SU-DHL-6 (cell line): ENCODE data around the gene PPP2R3B.

ENCODE experiments used
- H2AFZ ChIP-seq: fragments of 200-600 bp; sonication (generic); 2 replicates; pipeline ENCODE4 v1.6.1; 2014; ENCODE audit warnings: low read depth, mild to moderate bottlenecking, moderate library complexity, mixed read lengths, antibody characterized with exemption, low read length; ENCODE audit not compliant: severe bottlenecking
- H3F3A ChIP-seq: fragments of 200-600 bp; shearing (Covaris generic); 2 replicates; pipeline ENCODE4 v1.6.0; 2016; ENCODE audit warnings: antibody characterized with exemption, mild to moderate bottlenecking; ENCODE audit not compliant: insufficient read depth
- H3K27ac ChIP-seq: fragments of 200-600 bp; sonication (generic); 2 replicates; pipeline ENCODE4 v1.5.1; 2016; ENCODE audit warnings: low read depth, mild to moderate bottlenecking, low read length, moderate library complexity, mixed read lengths
- H3K27me3 ChIP-seq: fragments of 200-600 bp; sonication (generic), shearing (Covaris generic); 2 replicates; pipeline ENCODE4 v1.6.0; 2014; ENCODE audit warnings: mild to moderate bottlenecking, low read length
- H3K36me3 ChIP-seq: fragments of 200-600 bp; sonication (generic); 2 replicates; pipeline ENCODE4 v1.6.1; 2014; ENCODE audit warnings: mild to moderate bottlenecking, low read length, mixed read lengths
- H3K4me2 ChIP-seq: fragments of 300-600, 200-600 bp; shearing (Covaris generic), sonication (generic); 2 replicates; pipeline ENCODE4 v1.6.0; 2014; ENCODE audit warnings: low read length, low read depth, mild to moderate bottlenecking; ENCODE audit not compliant: poor library complexity, severe bottlenecking
- H3K4me3 ChIP-seq: fragments of 200-600 bp; sonication (generic); 2 replicates; pipeline ENCODE4 v1.5.1; 2014; ENCODE audit warnings: antibody characterized with exemption, low read length, mild to moderate bottlenecking, mixed read lengths; ENCODE audit not compliant: insufficient read depth, poor library complexity, severe bottlenecking
- H3K79me2 ChIP-seq: fragments of 200-600 bp; sonication (generic); 2 replicates; pipeline ENCODE4 v1.6.1; 2014; ENCODE audit warnings: mild to moderate bottlenecking, low read length, moderate library complexity; ENCODE audit not compliant: insufficient read depth
- H3K9ac ChIP-seq: fragments of 200-600 bp; sonication (generic); 2 replicates; pipeline ENCODE4 v1.7.0; 2014; ENCODE audit warnings: mild to moderate bottlenecking, low read length
- H3K9me2 ChIP-seq: fragments of 200-600 bp; sonication (generic); replicated peaks from 2 replicates; pipeline ENCODE4 v1.6.1; 2014; ENCODE audit warnings: low read length; ENCODE audit not compliant: insufficient read depth
- H3K9me3 ChIP-seq: fragments of 200-600 bp; sonication (generic); 2 replicates; pipeline ENCODE4 v1.6.1; 2014; ENCODE audit warnings: low read length, mixed read lengths; ENCODE audit not compliant: insufficient read depth
- H4K20me1 ChIP-seq: fragments of 200-600 bp; sonication (generic); 2 replicates; pipeline ENCODE4 v1.6.1; 2014; ENCODE audit warnings: low read depth, mild to moderate bottlenecking, antibody characterized with exemption, low read length, moderate library complexity, mixed read lengths
- CTCF ChIP-seq: fragments of 200-600 bp; sonication (generic); IDR thresholded peaks from one replicate; pipeline ENCODE4 v1.5.1; 2017; ENCODE audit warnings: antibody characterized with exemption, mild to moderate bottlenecking, low read length, moderate library complexity; ENCODE audit not compliant: insufficient read depth, poor library complexity, severe bottlenecking
- EZH2phosphoT487 ChIP-seq: fragments of 200-600 bp; sonication (generic), shearing (Covaris generic); conservative IDR thresholded peaks from 2 replicates; pipeline ENCODE4 v1.6.1; 2018; ENCODE audit warnings: mild to moderate bottlenecking, antibody characterized with exemption, low read length, moderate library complexity, mixed read lengths

PPP2R3B gene

GRCh38 chrX:292900-293897, 93.5 kb downstream of the PPP2R3B start:
- no peaks in the 10 kb centered on the region for H3K79me2 ChIP-seq
- H3K4me2 ChIP-seq, result no peak overlapping the region
- no peaks in the 10 kb centered on the region for H3K9me3 ChIP-seq
- no peak overlapping the region for H3K27ac ChIP-seq
- no peaks in the 10 kb centered on the region for H3K27me3 ChIP-seq
- H4K20me1 ChIP-seq, result no peaks in the 10 kb centered on the region
- TF ChIP-seq CTCF (no peak), EZH2phosphoT487 (no peak)
- no peak overlapping the region for H3K4me3 ChIP-seq
- H2AFZ ChIP-seq, result no peak overlapping the region
- H3K9ac ChIP-seq, result no peak overlapping the region
- no peaks in the 10 kb centered on the region for H3K9me2 ChIP-seq
- no peaks in the 10 kb centered on the region for H3F3A ChIP-seq
- no peaks in the 10 kb centered on the region for H3K36me3 ChIP-seq

DNA sequence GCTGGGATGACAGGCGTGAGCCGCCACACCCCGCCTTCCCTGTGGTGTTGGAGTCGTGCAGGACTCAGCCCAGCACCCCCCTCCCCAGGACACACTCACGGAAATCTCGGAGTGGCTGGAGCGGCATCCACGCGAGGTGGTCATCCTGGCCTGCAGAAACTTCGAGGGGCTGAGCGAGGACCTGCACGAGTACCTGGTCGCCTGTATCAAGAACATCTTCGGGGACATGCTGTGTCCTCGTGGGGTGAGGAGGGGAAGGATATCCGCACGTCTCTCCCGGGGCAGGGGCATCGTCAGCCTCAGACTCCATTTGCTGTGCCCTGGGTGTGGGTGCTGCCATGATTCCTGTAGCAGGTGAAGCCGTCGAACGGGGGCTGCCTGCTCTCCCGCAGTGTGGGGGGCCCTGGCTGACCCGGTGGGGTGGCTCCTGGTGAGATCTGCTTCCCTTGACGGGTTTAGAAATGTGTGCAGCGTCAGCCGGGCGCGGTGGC, 95.3 kb downstream of the PPP2R3B start:
- Histone ChIP-seq H3K9me2 (no peaks in the 10 kb centered on the region), H3K4me2 (no peak overlapping the region), H3K9ac (no peak overlapping the region), H3K27me3 (no peaks in the 10 kb centered on the region), H3F3A (no peaks in the 10 kb centered on the region), H3K79me2 (no peaks in the 10 kb centered on the region), H3K36me3 (no peaks in the 10 kb centered on the region), H4K20me1 (no peaks in the 10 kb centered on the region), H3K9me3 (no peaks in the 10 kb centered on the region), H3K27ac (no peak overlapping the region), H3K4me3 (no peak overlapping the region), H2AFZ (no peak overlapping the region)
- TF ChIP-seq EZH2phosphoT487, result no peak
- TF ChIP-seq CTCF, result no peak

DNA sequence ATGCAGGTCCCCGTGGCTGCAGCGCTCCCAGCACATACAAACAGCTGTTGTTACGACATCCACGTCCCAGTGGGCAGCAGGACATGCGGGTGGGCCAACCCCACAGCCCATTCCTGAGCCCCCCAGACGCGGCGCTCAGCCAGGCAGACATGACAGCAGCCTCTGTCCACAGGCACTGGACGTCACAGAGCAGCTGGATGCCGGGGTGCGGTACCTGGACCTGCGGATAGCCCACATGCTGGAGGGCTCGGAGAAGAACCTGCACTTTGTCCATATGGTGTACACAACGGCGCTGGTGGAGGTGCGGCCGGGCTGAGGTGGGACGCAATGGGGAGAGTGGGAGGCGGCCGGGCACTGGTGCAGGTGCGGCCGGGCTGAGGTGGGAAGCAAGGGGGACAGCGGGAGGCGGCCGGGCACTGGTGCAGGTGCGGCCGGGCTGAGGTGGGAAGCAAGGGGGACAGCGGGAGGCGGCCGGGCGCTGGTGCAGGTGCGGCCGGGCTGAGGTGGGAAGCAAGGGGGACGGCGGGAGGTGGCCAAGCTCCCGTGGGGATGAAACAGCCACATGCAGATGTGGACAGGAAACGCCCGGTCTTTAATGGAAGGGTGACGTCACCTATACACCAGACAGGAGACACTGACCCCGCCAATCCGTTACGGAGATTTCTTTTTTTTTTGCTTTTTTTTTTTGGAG, 96.1 kb downstream of the PPP2R3B start:
- Histone ChIP-seq H3F3A (no peaks in the 10 kb centered on the region), H3K9me2 (no peaks in the 10 kb centered on the region), H3K9ac (no peak overlapping the region), H4K20me1 (no peaks in the 10 kb centered on the region), H3K36me3 (no peaks in the 10 kb centered on the region), H3K79me2 (no peaks in the 10 kb centered on the region), H3K4me3 (no peak overlapping the region), H2AFZ (no peak overlapping the region), H3K27ac (no peak overlapping the region), H3K9me3 (no peaks in the 10 kb centered on the region), H3K27me3 (no peaks in the 10 kb centered on the region), H3K4me2 (no peak overlapping the region)
- TF ChIP-seq CTCF (no peak), EZH2phosphoT487 (no peak)
